GM12891 (cell line): Measurements from ENCODE around the gene SECISBP2L.

Experiments
- POLR2A ChIP-seq: IDR thresholded peaks from 2 replicates; pipeline ENCODE4 v1.6.1; 2011; ENCODE audit warnings: low read depth, low read length, control low read depth
- POLR2AphosphoS5 ChIP-seq: IDR thresholded peaks from 2 replicates; pipeline ENCODE4 v1.6.1; 2011; ENCODE audit warnings: low read depth, low read length, control low read depth
- POU2F2 ChIP-seq: IDR thresholded peaks from 2 replicates; pipeline ENCODE4 v1.6.1; 2011; ENCODE audit warnings: low read depth, mild to moderate bottlenecking, control low read depth, low read length, moderate library complexity
- SPI1 ChIP-seq: IDR thresholded peaks from 2 replicates; pipeline ENCODE4 v1.6.1; 2011; ENCODE audit warnings: low read depth, low read length, control low read depth
- TAF1 ChIP-seq: IDR thresholded peaks from 2 replicates; pipeline ENCODE4 v1.6.1; 2011; ENCODE audit warnings: low read depth, low read length, control low read depth

- TF ChIP-seq TAF1 (no peak), POLR2A (no peak), POLR2AphosphoS5 (no peak), POU2F2 (no peak), SPI1 (no peak)
Observed at GRCh38 chr15:48967336-48967735, 78.9 kb downstream of the SECISBP2L start.
